Prostate gland (tissue), 2 donors: Measurements from ENCODE around the gene THSD4. TPM values are rescaled to one million over a fixed set of nuclear protein-coding genes. Genes with fewer than 3 reads are reported as not detected.

Experiments used
- DNase-seq: peaks from one replicate; pipeline ENCODE4 v3.0.0-alpha.2; 2019; ENCODE audit warnings: low spot score
- H3K27ac ChIP-seq, 2 donors: fragments of 200-600 bp; sonication (generic); 2 replicates each; pipeline ENCODE4 v1.5.1; 2017 to 2019
- H3K27me3 ChIP-seq: fragments of 200-600 bp; sonication (generic); replicated peaks from 2 replicates; pipeline ENCODE4 v1.5.1; 2019; ENCODE audit not compliant: insufficient read depth
- H3K36me3 ChIP-seq, 2 donors: fragments of 200-600 bp; sonication (generic); 1 replicate in 1 of 2; 2 replicates in 1 of 2; pipeline versions ENCODE4 v1.5.1 to v1.8.1; 2017 to 2019
- H3K4me1 ChIP-seq: fragments of 200-600 bp; sonication (generic); replicated peaks from 2 replicates; pipeline ENCODE4 v1.5.1; 2019
- H3K4me3 ChIP-seq, 2 donors: fragments of 200-600 bp; sonication (generic); 2 replicates each; pipeline ENCODE4 v1.5.1; 2017 to 2019
- H3K9me3 ChIP-seq: fragments of 200-600 bp; sonication (generic); 2 replicates; pipeline ENCODE4 v1.5.1; 2017
- CTCF ChIP-seq, 4 experiments: fragments of 200-600 bp in 2 of 4; fragments of 450-650 bp in 2 of 4; sonication (generic) in 2 of 4; IDR thresholded peaks; 1 replicate in 3 of 4; 2 replicates in 1 of 4; pipeline ENCODE4 v1.5.1; 2016 to 2019; ENCODE audit warnings: antibody characterized with exemption in 4 of 4, mild to moderate bottlenecking in 2 of 4, moderate library complexity in 2 of 4
- POLR2A ChIP-seq: fragments of 450-650 bp; IDR thresholded peaks from one replicate; pipeline ENCODE4 v1.6.1; 2016; ENCODE audit warnings: antibody characterized with exemption, mild to moderate bottlenecking
- POLR2AphosphoS5 ChIP-seq: sonication (generic); formaldehyde crosslinking; IDR thresholded peaks from one replicate; pipeline ENCODE4 v1.6.1; 2017; ENCODE audit warnings: antibody characterized with exemption
- WGBS: methylation state at CpG from one replicate; pipeline ENCODE4 v1.1.5; 2018; 5-methylcytosine and 5-hydroxymethylcytosine counted together
- intact Hi-C: fragments of 100-400 bp; cut with DNase I; formaldehyde crosslinking; loops from one replicate; pipeline ENCODE4 v1.14.2; 2022
- total RNA-seq, 2 donors: library from RNA; depleted of rRNA; stranded (reverse); fragments of >200 nt; gene quantifications; one replicate each; pipeline ENCODE4 v1.1.0, GENCODE V29; 2016

The THSD4 gene
- total RNA-seq, 2 donors from 2014 or later = 84.1 to 223 TPM

- no peaks in the 10 kb centered on the region for H3K9me3 ChIP-seq
- TF ChIP-seq CTCF (IDR thresholded peaks at IDR 0.05) (no peak), POLR2A (no peak), POLR2AphosphoS5 (no peak)
- H3K4me3 ChIP-seq = no peak overlapping the region
- no peaks in the 10 kb centered on the region for H3K27me3 ChIP-seq
- no peak overlapping the region for H3K27ac ChIP-seq
- H3K36me3 ChIP-seq = no peaks in the 10 kb centered on the region
- H3K4me1 ChIP-seq = no peaks in the 10 kb centered on the region
- no peak for DNase-seq
- 87% methylated on average over 3 of the region's 3 CpGs for WGBS
- intact Hi-C loops = no loop called here
Measured at GRCh38 chr15:71273731-71274447, 158.6 kb downstream of the THSD4 start.

GRCh38 chr15:71274448-71274798 lies 159.2 kb downstream of the THSD4 start:
- Histone ChIP-seq H3K9me3 (no peaks in the 10 kb centered on the region), H3K4me3 (no peak overlapping the region), H3K36me3 (no peaks in the 10 kb centered on the region), H3K27me3 (no peaks in the 10 kb centered on the region), H3K4me1 (no peaks in the 10 kb centered on the region), H3K27ac (no peak overlapping the region)
- DNase-seq = no peak
- TF ChIP-seq POLR2A = no peak
- TF ChIP-seq POLR2AphosphoS5 = no peak
- TF ChIP-seq CTCF (IDR thresholded peaks at IDR 0.05) = no peak
- intact Hi-C loops = no loop called here
- 78% methylated on average over 1 of the region's 1 CpG for WGBS

- no peak for DNase-seq
- H3K4me3 ChIP-seq = no peak overlapping the region
- no peaks in the 10 kb centered on the region for H3K36me3 ChIP-seq
- intact Hi-C loops = loop anchor here (5.0 kb wide), 2 partner anchors 43 to 158 kb away; partner anchors contain the start of gene THSD4
- H3K4me1 ChIP-seq = no peaks in the 10 kb centered on the region
- peak overlapping the region in 1 of 2 donors; percentile 13 for H3K27ac ChIP-seq
- H3K27me3 ChIP-seq = no peaks in the 10 kb centered on the region
- TF ChIP-seq POLR2A (no peak), CTCF (IDR thresholded peaks at IDR 0.05) (no peak), POLR2AphosphoS5 (no peak)
- H3K9me3 ChIP-seq = no peaks in the 10 kb centered on the region
- 63% methylated on average over 3 of the region's 3 CpGs for WGBS
Measured at GRCh38 chr15:71275098-71275497, 159.8 kb downstream of the THSD4 start.

GRCh38 chr15:71275566-71276335 lies 160.5 kb downstream of the THSD4 start:
- no peak overlapping the region for H3K4me3 ChIP-seq
- H3K27ac ChIP-seq = no peak overlapping the region
- intact Hi-C loops = loop anchor here (5.0 kb wide), 2 partner anchors 43 to 158 kb away; partner anchors contain the start of gene THSD4
- no peaks in the 10 kb centered on the region for H3K36me3 ChIP-seq
- no peaks in the 10 kb centered on the region for H3K4me1 ChIP-seq
- H3K9me3 ChIP-seq = no peaks in the 10 kb centered on the region
- no peaks in the 10 kb centered on the region for H3K27me3 ChIP-seq
- TF ChIP-seq POLR2AphosphoS5 (no peak), POLR2A (no peak), CTCF (IDR thresholded peaks at IDR 0.05) (no peak)
- DNase-seq = no peak
- 66% methylated on average over 9 of the region's 9 CpGs for WGBS
